Vagina (tissue), 2 donors: ENCODE data around the gene MAPK7. TPM values are rescaled to one million over a fixed set of nuclear protein-coding genes. Genes with fewer than 3 reads are reported as not detected.

ENCODE experiments used
- DNase-seq, 2 donors: peaks; one replicate each; pipeline ENCODE4 v3.0.0-alpha.2; 2017; ENCODE audit errors: extremely low spot score in 2 of 2
- H3K27ac ChIP-seq: fragments of 200-600 bp; sonication (generic); one replicate; pipeline ENCODE4 v1.5.1; 2019
- H3K27me3 ChIP-seq: fragments of 200-600 bp; sonication (generic); one replicate; pipeline ENCODE4 v1.5.1; 2019
- H3K36me3 ChIP-seq, 2 donors: fragments of 200-600 bp; sonication (generic); one replicate each; pipeline ENCODE4 v1.5.1; 2017 to 2019
- H3K4me1 ChIP-seq: fragments of 200-600 bp; sonication (generic); one replicate; pipeline ENCODE4 v1.5.1; 2019
- H3K4me3 ChIP-seq, 2 donors: fragments of 200-600 bp; sonication (generic); 1 replicate in 1 of 2; 2 replicates in 1 of 2; pipeline ENCODE4 v1.5.1; 2016 to 2019
- H3K9me3 ChIP-seq: fragments of 200-600 bp; sonication (generic); one replicate; pipeline ENCODE4 v1.5.1; 2019
- CTCF ChIP-seq, 3 experiments: fragments of 450-650 bp in 2 of 3; fragments of 200-600 bp in 1 of 3; sonication (generic) in 1 of 3; IDR thresholded peaks; one replicate each; pipeline ENCODE4 v1.5.1; 2017 to 2019; ENCODE audit warnings: antibody characterized with exemption in 3 of 3, mild to moderate bottlenecking in 2 of 3, moderate library complexity in 2 of 3
- POLR2A ChIP-seq, 2 donors: fragments of 450-650 bp; IDR thresholded peaks; one replicate each; pipeline ENCODE4 v1.6.1; 2017; ENCODE audit warnings: antibody characterized with exemption in 2 of 2, mild to moderate bottlenecking in 2 of 2, moderate library complexity in 2 of 2
- POLR2AphosphoS5 ChIP-seq, 2 donors: sonication (generic); formaldehyde crosslinking; IDR thresholded peaks; one replicate each; pipeline ENCODE4 v1.9.0; 2017; ENCODE audit warnings: antibody characterized with exemption in 2 of 2, mild to moderate bottlenecking in 2 of 2, low read depth in 1 of 2; ENCODE audit not compliant: insufficient read depth in 1 of 2
- intact Hi-C: fragments of 100-400 bp; cut with DNase I; formaldehyde crosslinking; loops from one replicate; pipeline ENCODE4 v1.15.1; 2023
- total RNA-seq: library from RNA; depleted of rRNA; stranded (reverse); fragments of >200 nt; gene quantifications from one replicate; pipeline ENCODE4 v1.2.3, GENCODE V29; 2016

Gene MAPK7
- total RNA-seq, 1 donor from 2014 or later = 77.3 TPM

- H3K27me3 ChIP-seq = no peaks in the 10 kb centered on the region
- H3K4me1 ChIP-seq = peaks cover 46% of the 10 kb centered on the region
- TF ChIP-seq CTCF (IDR thresholded peaks at IDR 0.05) (peak in 2 of 3 experiments; percentile 6 to 20), POLR2AphosphoS5 (IDR thresholded peaks at IDR 0.05; ENCODE audit: insufficient read depth in 1 of 2, low read depth in 1 of 2) (peak; percentile 92 to 98), POLR2A (IDR thresholded peaks at IDR 0.05) (peak in 1 of 2 donors; percentile 54)
- peak overlapping the region; percentile 85 to 95 for H3K4me3 ChIP-seq
- peak overlapping the region; percentile 94 for H3K27ac ChIP-seq
- DNase-seq = peak; percentile 99
- no peaks in the 10 kb centered on the region for H3K9me3 ChIP-seq
- H3K36me3 ChIP-seq = peaks cover 0 to 31% of the 10 kb centered on the region in 2 donors
- intact Hi-C loops = loop anchor here (5.0 kb wide), 1 partner anchor 69 kb away; no protein-coding TSS in a partner anchor
These were observed 489 bp upstream of the MAPK7 start for GRCh38 chr17:19377602-19378415.

GRCh38 chr17:19379361-19380065, 1.2 kb downstream of the MAPK7 start:
- Histone ChIP-seq H3K4me3 (peak overlapping the region; percentile 85 to 95), H3K36me3 (peaks cover 0 to 42% of the 10 kb centered on the region in 2 donors), H3K27ac (peak overlapping the region; percentile 94), H3K27me3 (no peaks in the 10 kb centered on the region), H3K4me1 (peaks cover 63% of the 10 kb centered on the region), H3K9me3 (no peaks in the 10 kb centered on the region)
- no peak for DNase-seq
- TF ChIP-seq POLR2A (IDR thresholded peaks at IDR 0.05) (no peak), POLR2AphosphoS5 (IDR thresholded peaks at IDR 0.05; ENCODE audit: insufficient read depth in 1 of 2, low read depth in 1 of 2) (no peak), CTCF (IDR thresholded peaks at IDR 0.05) (no peak)
- intact Hi-C loops = loop anchor here (5.0 kb wide), 1 partner anchor 68 kb away; no protein-coding TSS in a partner anchor

GRCh38 chr17:19380481-19381301, 2.4 kb downstream of the MAPK7 start:
- Histone ChIP-seq H3K9me3 (no peaks in the 10 kb centered on the region), H3K27me3 (no peaks in the 10 kb centered on the region), H3K36me3 (peaks cover 0 to 42% of the 10 kb centered on the region in 2 donors), H3K4me1 (peaks cover 73% of the 10 kb centered on the region), H3K27ac (peak overlapping the region; percentile 65), H3K4me3 (no peak overlapping the region)
- intact Hi-C loops = no loop called here
- TF ChIP-seq CTCF (IDR thresholded peaks at IDR 0.05) (no peak), POLR2A (IDR thresholded peaks at IDR 0.05) (no peak)
- DNase-seq = no peak

- peak overlapping the region; percentile 65 for H3K27ac ChIP-seq
- intact Hi-C loops = no loop called here
- no peaks in the 10 kb centered on the region for H3K27me3 ChIP-seq
- no peak for DNase-seq
- peaks cover 77% of the 10 kb centered on the region for H3K4me1 ChIP-seq
- peaks cover 0 to 42% of the 10 kb centered on the region in 2 donors for H3K36me3 ChIP-seq
- no peaks in the 10 kb centered on the region for H3K9me3 ChIP-seq
- no peak overlapping the region for H3K4me3 ChIP-seq
- no peak for TF ChIP-seq CTCF (IDR thresholded peaks at IDR 0.05)
- no peak for TF ChIP-seq POLR2A (IDR thresholded peaks at IDR 0.05)
- TF ChIP-seq POLR2AphosphoS5 (IDR thresholded peaks at IDR 0.05; ENCODE audit: insufficient read depth in 1 of 2, low read depth in 1 of 2) = no peak
These were observed 3.1 kb downstream of the MAPK7 start for GRCh38 chr17:19381361-19381740.
